Body of pancreas (tissue), 4 donors: ENCODE data around the gene ARAP1.

Source experiments
- POLR2A ChIP-seq, 3 donors: fragments of 450-650 bp; IDR thresholded peaks; one replicate each; pipeline ENCODE4 v1.6.1; 2016; ENCODE audit warnings: antibody characterized with exemption in 3 of 3, mild to moderate bottlenecking in 2 of 3
- TF ChIP-seq, protein P1 (sequence below), 7 experiments: fragments of 450-650 bp in 4 of 7; fragments of 200-600 bp in 3 of 7; sonication (generic) in 3 of 7; IDR thresholded peaks; one replicate each; pipeline ENCODE4 v1.5.1; 2016 to 2019; ENCODE audit warnings: antibody characterized with exemption in 7 of 7

DNA sequence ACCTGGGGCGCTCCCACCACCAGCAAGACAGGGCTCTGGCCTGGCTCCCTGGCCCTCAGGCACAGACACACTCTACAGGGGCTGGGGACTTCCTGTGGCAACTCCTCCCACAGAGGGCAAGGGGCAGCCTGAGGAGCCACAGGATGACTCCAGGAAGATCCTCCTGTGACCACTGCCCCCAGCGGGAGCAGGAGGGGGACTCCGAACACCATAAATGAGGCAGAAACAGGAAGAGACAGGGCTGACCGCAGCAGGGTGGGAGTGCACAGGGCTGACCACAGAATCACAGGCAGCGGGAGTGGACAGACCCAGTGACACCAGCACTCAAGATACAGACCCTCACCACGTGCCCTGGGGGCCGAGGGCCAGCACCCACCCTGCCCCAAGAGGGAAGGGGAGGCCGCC lies 10.8 kb downstream of the ARAP1 start:
- TF ChIP-seq POLR2A (IDR thresholded peaks at IDR 0.05) = no peak
- TF ChIP-seq, protein P1, sequence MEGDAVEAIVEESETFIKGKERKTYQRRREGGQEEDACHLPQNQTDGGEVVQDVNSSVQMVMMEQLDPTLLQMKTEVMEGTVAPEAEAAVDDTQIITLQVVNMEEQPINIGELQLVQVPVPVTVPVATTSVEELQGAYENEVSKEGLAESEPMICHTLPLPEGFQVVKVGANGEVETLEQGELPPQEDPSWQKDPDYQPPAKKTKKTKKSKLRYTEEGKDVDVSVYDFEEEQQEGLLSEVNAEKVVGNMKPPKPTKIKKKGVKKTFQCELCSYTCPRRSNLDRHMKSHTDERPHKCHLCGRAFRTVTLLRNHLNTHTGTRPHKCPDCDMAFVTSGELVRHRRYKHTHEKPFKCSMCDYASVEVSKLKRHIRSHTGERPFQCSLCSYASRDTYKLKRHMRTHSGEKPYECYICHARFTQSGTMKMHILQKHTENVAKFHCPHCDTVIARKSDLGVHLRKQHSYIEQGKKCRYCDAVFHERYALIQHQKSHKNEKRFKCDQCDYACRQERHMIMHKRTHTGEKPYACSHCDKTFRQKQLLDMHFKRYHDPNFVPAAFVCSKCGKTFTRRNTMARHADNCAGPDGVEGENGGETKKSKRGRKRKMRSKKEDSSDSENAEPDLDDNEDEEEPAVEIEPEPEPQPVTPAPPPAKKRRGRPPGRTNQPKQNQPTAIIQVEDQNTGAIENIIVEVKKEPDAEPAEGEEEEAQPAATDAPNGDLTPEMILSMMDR (IDR thresholded peaks at IDR 0.05) = no peak
